ENCODE data around the gene TMEM273.

TMEM273 gene

GRCh38 chr10:49157229-49157628 lies 31.0 kb downstream of the TMEM273 start:
- H2AFZ ChIP-seq (ENCODE audit: low read depth, low read length): no peak overlapping the region
- H3K27me3 ChIP-seq (ENCODE audit: insufficient read depth, low read length, poor library complexity): no peaks in the 10 kb centered on the region
- no peaks in the 10 kb centered on the region for H3K79me2 ChIP-seq (ENCODE audit: insufficient read depth, low read length)
- no peaks in the 10 kb centered on the region for H4K20me1 ChIP-seq (ENCODE audit: insufficient read depth, low read length)
- no peak for ATAC-seq (ENCODE audit: insufficient read depth, low read depth)
- no peak overlapping the region for H3K9ac ChIP-seq (ENCODE audit: low read depth, low read length)
- peaks cover 20% of the 10 kb centered on the region for H3K4me1 ChIP-seq (ENCODE audit: insufficient read depth, low read length)
- H3K4me3 ChIP-seq (ENCODE audit: low read depth in 1 of 2, low read length in 2 of 2): no peak overlapping the region
- no peak for DNase-seq
- no peak overlapping the region for H3K27ac ChIP-seq (ENCODE audit: low read length)
- TF ChIP-seq, protein P1, sequence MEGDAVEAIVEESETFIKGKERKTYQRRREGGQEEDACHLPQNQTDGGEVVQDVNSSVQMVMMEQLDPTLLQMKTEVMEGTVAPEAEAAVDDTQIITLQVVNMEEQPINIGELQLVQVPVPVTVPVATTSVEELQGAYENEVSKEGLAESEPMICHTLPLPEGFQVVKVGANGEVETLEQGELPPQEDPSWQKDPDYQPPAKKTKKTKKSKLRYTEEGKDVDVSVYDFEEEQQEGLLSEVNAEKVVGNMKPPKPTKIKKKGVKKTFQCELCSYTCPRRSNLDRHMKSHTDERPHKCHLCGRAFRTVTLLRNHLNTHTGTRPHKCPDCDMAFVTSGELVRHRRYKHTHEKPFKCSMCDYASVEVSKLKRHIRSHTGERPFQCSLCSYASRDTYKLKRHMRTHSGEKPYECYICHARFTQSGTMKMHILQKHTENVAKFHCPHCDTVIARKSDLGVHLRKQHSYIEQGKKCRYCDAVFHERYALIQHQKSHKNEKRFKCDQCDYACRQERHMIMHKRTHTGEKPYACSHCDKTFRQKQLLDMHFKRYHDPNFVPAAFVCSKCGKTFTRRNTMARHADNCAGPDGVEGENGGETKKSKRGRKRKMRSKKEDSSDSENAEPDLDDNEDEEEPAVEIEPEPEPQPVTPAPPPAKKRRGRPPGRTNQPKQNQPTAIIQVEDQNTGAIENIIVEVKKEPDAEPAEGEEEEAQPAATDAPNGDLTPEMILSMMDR (IDR thresholded peaks at IDR 0.05; ENCODE audit: borderline replicate concordance, extremely low read depth, low read length, poor library complexity, severe bottlenecking): no peak
- no peak for TF ChIP-seq EZH2 (IDR thresholded peaks at IDR 0.05; ENCODE audit: borderline replicate concordance, low read depth, low read length, severe bottlenecking)
- H3K9me3 ChIP-seq (ENCODE audit: insufficient read depth, low read length, severe bottlenecking): no peaks in the 10 kb centered on the region
- H3K4me2 ChIP-seq (ENCODE audit: insufficient read depth, low read length): no peak overlapping the region
- no peaks in the 10 kb centered on the region for H3K36me3 ChIP-seq (ENCODE audit: insufficient read depth, low read length)

- TF ChIP-seq EZH2 (IDR thresholded peaks at IDR 0.05; ENCODE audit: borderline replicate concordance, low read depth, low read length, severe bottlenecking): no peak
- TF ChIP-seq, protein P1 (IDR thresholded peaks at IDR 0.05; ENCODE audit: borderline replicate concordance, extremely low read depth, low read length, poor library complexity, severe bottlenecking): no peak
- Histone ChIP-seq H3K27ac (ENCODE audit: low read length) (no peak overlapping the region), H2AFZ (ENCODE audit: low read depth, low read length) (no peak overlapping the region), H3K4me3 (ENCODE audit: low read depth in 1 of 2, low read length in 2 of 2) (no peak overlapping the region), H3K4me2 (ENCODE audit: insufficient read depth, low read length) (no peak overlapping the region), H4K20me1 (ENCODE audit: insufficient read depth, low read length) (no peaks in the 10 kb centered on the region), H3K27me3 (ENCODE audit: insufficient read depth, low read length, poor library complexity) (no peaks in the 10 kb centered on the region), H3K9me3 (ENCODE audit: insufficient read depth, low read length, severe bottlenecking) (no peaks in the 10 kb centered on the region), H3K79me2 (ENCODE audit: insufficient read depth, low read length) (no peaks in the 10 kb centered on the region), H3K36me3 (ENCODE audit: insufficient read depth, low read length) (no peaks in the 10 kb centered on the region), H3K9ac (ENCODE audit: low read depth, low read length) (no peak overlapping the region), H3K4me1 (ENCODE audit: insufficient read depth, low read length) (peaks cover 28% of the 10 kb centered on the region)
- no peak for DNase-seq
- no peak for ATAC-seq (ENCODE audit: insufficient read depth, low read depth)
Measured at GRCh38 chr10:49154641-49155040, 33.5 kb downstream of the TMEM273 start.

DNA sequence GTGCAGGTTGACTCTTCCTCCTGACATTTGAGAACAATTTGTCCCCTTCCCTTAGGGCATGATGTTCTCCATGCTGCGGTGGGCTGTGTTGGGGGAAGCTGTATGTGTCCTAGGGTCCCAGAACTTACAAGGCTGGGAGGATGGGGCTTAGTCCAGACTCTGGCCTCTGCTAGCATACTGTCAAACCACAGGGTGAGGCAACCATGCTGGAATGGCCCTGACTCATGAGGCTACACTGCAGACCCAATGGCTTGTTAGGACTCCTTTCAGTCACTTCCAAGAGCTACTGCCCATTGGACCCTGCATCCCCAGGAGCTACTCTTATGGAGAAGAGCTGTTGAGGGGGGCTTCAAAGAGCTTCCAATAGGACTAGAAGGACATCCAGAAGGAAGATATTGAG lies 34.2 kb downstream of the TMEM273 start:
- TF ChIP-seq EZH2 (IDR thresholded peaks at IDR 0.05; ENCODE audit: borderline replicate concordance, low read depth, low read length, severe bottlenecking): no peak
- TF ChIP-seq, protein P1 (IDR thresholded peaks at IDR 0.05; ENCODE audit: borderline replicate concordance, extremely low read depth, low read length, poor library complexity, severe bottlenecking): no peak
- H3K9me3 ChIP-seq (ENCODE audit: insufficient read depth, low read length, severe bottlenecking): no peaks in the 10 kb centered on the region
- H4K20me1 ChIP-seq (ENCODE audit: insufficient read depth, low read length): no peaks in the 10 kb centered on the region
- no peak overlapping the region for H3K4me3 ChIP-seq (ENCODE audit: low read depth in 1 of 2, low read length in 2 of 2)
- DNase-seq (no peak), ATAC-seq (ENCODE audit: insufficient read depth, low read depth) (no peak)
- H3K4me1 ChIP-seq (ENCODE audit: insufficient read depth, low read length): peaks cover 23% of the 10 kb centered on the region
- no peak overlapping the region for H3K27ac ChIP-seq (ENCODE audit: low read length)
- no peaks in the 10 kb centered on the region for H3K79me2 ChIP-seq (ENCODE audit: insufficient read depth, low read length)
- no peak overlapping the region for H3K4me2 ChIP-seq (ENCODE audit: insufficient read depth, low read length)
- H2AFZ ChIP-seq (ENCODE audit: low read depth, low read length): no peak overlapping the region
- H3K9ac ChIP-seq (ENCODE audit: low read depth, low read length): no peak overlapping the region
- H3K27me3 ChIP-seq (ENCODE audit: insufficient read depth, low read length, poor library complexity): no peaks in the 10 kb centered on the region
- H3K36me3 ChIP-seq (ENCODE audit: insufficient read depth, low read length): no peaks in the 10 kb centered on the region

DNA sequence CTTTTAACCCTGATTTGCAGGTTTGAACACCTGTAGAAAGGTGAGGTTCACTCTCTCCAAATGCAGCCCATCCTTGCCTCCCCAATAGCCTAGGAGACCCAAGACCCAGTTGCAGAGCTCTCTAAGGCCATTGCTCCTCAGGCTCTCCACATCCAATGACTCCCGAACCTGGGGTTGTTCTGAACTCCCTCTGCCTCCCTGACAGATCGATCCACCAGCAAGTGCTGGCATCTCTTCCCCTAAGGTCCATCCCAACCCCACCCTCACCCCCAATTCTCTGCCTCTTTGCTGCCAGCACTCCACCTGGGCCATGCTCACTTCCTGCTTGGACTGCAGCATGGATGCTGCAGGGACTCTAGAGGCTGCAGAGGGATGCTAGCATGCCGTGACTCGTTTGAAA lies 35.1 kb downstream of the TMEM273 start:
- Histone ChIP-seq H3K9ac (ENCODE audit: low read depth, low read length) (no peak overlapping the region), H3K4me3 (ENCODE audit: low read depth in 1 of 2, low read length in 2 of 2) (no peak overlapping the region), H2AFZ (ENCODE audit: low read depth, low read length) (no peak overlapping the region), H3K4me2 (ENCODE audit: insufficient read depth, low read length) (no peak overlapping the region), H3K9me3 (ENCODE audit: insufficient read depth, low read length, severe bottlenecking) (no peaks in the 10 kb centered on the region), H4K20me1 (ENCODE audit: insufficient read depth, low read length) (no peaks in the 10 kb centered on the region), H3K79me2 (ENCODE audit: insufficient read depth, low read length) (no peaks in the 10 kb centered on the region), H3K27me3 (ENCODE audit: insufficient read depth, low read length, poor library complexity) (no peaks in the 10 kb centered on the region), H3K36me3 (ENCODE audit: insufficient read depth, low read length) (no peaks in the 10 kb centered on the region), H3K27ac (ENCODE audit: low read length) (no peak overlapping the region), H3K4me1 (ENCODE audit: insufficient read depth, low read length) (peaks cover 15% of the 10 kb centered on the region)
- DNase-seq (no peak), ATAC-seq (ENCODE audit: insufficient read depth, low read depth) (no peak)
- no peak for TF ChIP-seq EZH2 (IDR thresholded peaks at IDR 0.05; ENCODE audit: borderline replicate concordance, low read depth, low read length, severe bottlenecking)
- TF ChIP-seq, protein P1 (IDR thresholded peaks at IDR 0.05; ENCODE audit: borderline replicate concordance, extremely low read depth, low read length, poor library complexity, severe bottlenecking): no peak

Measured in DND-41 (cell line).